Caco-2 (cell line): ENCODE data around the gene KIF6. TPM values are rescaled to one million over a fixed set of nuclear protein-coding genes. Genes with fewer than 3 reads are reported as not detected.
"Not testable (repeated sequence)": the region's sequence is repeated elsewhere in the genome, so short reads cannot be mapped to it uniquely, and the experiment has no call there.

Experiments
- BruUV-seq: library from RNA; stranded (reverse); fragments of 400-500 nt; replicated peaks from 2 replicates; lab custom pipeline; 2021; lab: Mats Ljungman, UMichigan
- CTCF ChIA-PET: fragments of 300-600 bp; sonication (Branson Sonifier 250); formaldehyde crosslinking; loops from one replicate; lab custom pipeline; 2022; ENCODE audit warnings: antibody characterized with exemption; lab: Charles Lee
- POLR2A ChIA-PET: fragments of 300-600 bp; sonication (Branson Sonifier 250); formaldehyde crosslinking; loops from one replicate; lab custom pipeline; 2022; ENCODE audit warnings: antibody characterized with exemption; lab: Charles Lee
- DNase-seq, 2 experiments: peaks; one replicate each; pipeline versions ENCODE4 v3.0.0 to v3.0.0-alpha.2; 2020 to 2022
- H3K27me3 ChIP-seq: replicated peaks from 2 replicates; pipeline ENCODE4 v1.6.0; 2011; ENCODE audit warnings: low read length; ENCODE audit not compliant: control insufficient read depth, insufficient read depth
- H3K36me3 ChIP-seq: 2 replicates; pipeline ENCODE4 v1.5.1; 2011; ENCODE audit warnings: low read length; ENCODE audit not compliant: control insufficient read depth, insufficient read depth
- H3K4me1 ChIP-seq: fragments of 250-450 bp; sonication (Bioruptor Pico); 2 replicates; pipeline ENCODE4 v1.5.1; 2020; ENCODE audit warnings: mild to moderate bottlenecking
- H3K4me3 ChIP-seq: 2 replicates; pipeline ENCODE4 v1.5.1; 2011; ENCODE audit warnings: low read depth, mild to moderate bottlenecking, control low read depth, low read length
- H3K9me3 ChIP-seq: fragments of 250-450 bp; sonication (Bioruptor Pico); 2 replicates; pipeline ENCODE4 v1.5.1; 2020; ENCODE audit warnings: mild to moderate bottlenecking, moderate library complexity
- H3K27ac Mint-ChIP-seq: one replicate; pipeline ENCODE4 v1.8.0; 2022; ENCODE audit warnings: mixed read lengths; ENCODE audit not compliant: unreplicated experiment
- H3K27me3 Mint-ChIP-seq: one replicate; pipeline ENCODE4 v1.8.0; 2022; ENCODE audit warnings: mixed read lengths; ENCODE audit not compliant: insufficient read depth, unreplicated experiment
- H3K36me3 Mint-ChIP-seq: one replicate; pipeline ENCODE4 v1.8.0; 2022; ENCODE audit warnings: mild to moderate bottlenecking, mixed read lengths; ENCODE audit not compliant: insufficient read depth, unreplicated experiment
- H3K4me1 Mint-ChIP-seq: one replicate; pipeline ENCODE4 v1.8.0; 2022; ENCODE audit warnings: low read depth, mixed read lengths; ENCODE audit not compliant: unreplicated experiment
- H3K4me3 Mint-ChIP-seq: one replicate; pipeline ENCODE4 v1.8.0; 2022; ENCODE audit warnings: mild to moderate bottlenecking, moderate library complexity, mixed read lengths; ENCODE audit not compliant: unreplicated experiment
- H3K9me3 Mint-ChIP-seq: one replicate; pipeline ENCODE4 v1.8.0; 2022; ENCODE audit warnings: mixed read lengths; ENCODE audit not compliant: unreplicated experiment
- CTCF ChIP-seq, 2 experiments: fragments of 200-600 bp in 1 of 2; IDR thresholded peaks; 1 replicate in 1 of 2; 2 replicates in 1 of 2; pipeline versions ENCODE4 v1.5.1 to v1.8.0; 2011 to 2022; ENCODE audit warnings: antibody characterized with exemption in 1 of 2, control low read depth in 1 of 2, inconsistent platforms in 1 of 2, low read depth in 1 of 2, low read length in 1 of 2, mild to moderate bottlenecking in 1 of 2, moderate library complexity in 1 of 2; ENCODE audit not compliant: insufficient read depth in 1 of 2, severe bottlenecking in 1 of 2, unreplicated experiment in 1 of 2
- intact Hi-C: fragments of 100-400 bp; cut with micrococcal nuclease; formaldehyde crosslinking; loops from one replicate; pipeline ENCODE4 v1.10.0; 2022; ENCODE audit not compliant: unreplicated experiment
- total RNA-seq: library from RNA; stranded (reverse); gene quantifications from 2 replicates; pipeline ENCODE4 v1.2.3, GENCODE V29; 2022

Gene KIF6
- total RNA-seq, 1 experiment from 2014 or later, result not detected

GRCh38 chr6:39484276-39484675 lies 240.9 kb downstream of the KIF6 start:
- Mint-ChIP-seq H3K9me3 (no peaks in the 10 kb centered on the region), H3K27ac (no peak overlapping the region), H3K4me1 (peaks cover 7% of the 10 kb centered on the region), H3K36me3 (no peaks in the 10 kb centered on the region), H3K27me3 (peaks cover 4% of the 10 kb centered on the region), H3K4me3 (no peak overlapping the region)
- H3K9me3 ChIP-seq, result no peaks in the 10 kb centered on the region
- no peak for TF ChIP-seq CTCF (IDR thresholded peaks at IDR 0.05; ENCODE audit: insufficient read depth in 1 of 2, low read depth in 1 of 2, low read length in 1 of 2, severe bottlenecking in 1 of 2, unreplicated experiment in 1 of 2)
- DNase-seq, result peak; percentile 10 to 55
- BruUV-seq, result no TSS peak
- ChIA-PET CTCF (no interaction called here), POLR2A (no interaction called here)
- H3K4me1 ChIP-seq, result peaks cover 16% of the 10 kb centered on the region
- H3K27me3 ChIP-seq, result no peaks in the 10 kb centered on the region
- H3K36me3 ChIP-seq, result no peaks in the 10 kb centered on the region
- intact Hi-C loops, result no loop called here
- no peak overlapping the region for H3K4me3 ChIP-seq

GRCh38 chr6:39479819-39480218 lies 245.4 kb downstream of the KIF6 start:
- H3K9me3 ChIP-seq, CTCF ChIA-PET, H3K4me1 Mint-ChIP-seq, intact Hi-C loops, H3K4me3 Mint-ChIP-seq, DNase-seq, BruUV-seq, H3K36me3 ChIP-seq, POLR2A ChIA-PET, H3K27me3 ChIP-seq, H3K9me3 Mint-ChIP-seq, H3K4me1 ChIP-seq, H3K4me3 ChIP-seq, H3K27ac Mint-ChIP-seq, H3K27me3 Mint-ChIP-seq, H3K36me3 Mint-ChIP-seq: not testable (repeated sequence)

GRCh38 chr6:39476670-39477069 lies 248.5 kb downstream of the KIF6 start:
- BruUV-seq, result no TSS peak
- H3K4me3 Mint-ChIP-seq, result no peak overlapping the region
- no peaks in the 10 kb centered on the region for H3K36me3 ChIP-seq
- H3K27ac Mint-ChIP-seq, result no peak overlapping the region
- no peak for DNase-seq
- H3K27me3 Mint-ChIP-seq, result peaks cover 10% of the 10 kb centered on the region
- H3K9me3 Mint-ChIP-seq, result no peaks in the 10 kb centered on the region
- ChIA-PET CTCF (no interaction called here), POLR2A (no interaction called here)
- intact Hi-C loops, result no loop called here
- H3K4me1 Mint-ChIP-seq, result no peaks in the 10 kb centered on the region
- no peaks in the 10 kb centered on the region for H3K4me1 ChIP-seq
- no peaks in the 10 kb centered on the region for H3K9me3 ChIP-seq
- H3K36me3 Mint-ChIP-seq, result no peaks in the 10 kb centered on the region
- H3K27me3 ChIP-seq, result no peaks in the 10 kb centered on the region
- no peak for TF ChIP-seq CTCF (IDR thresholded peaks at IDR 0.05; ENCODE audit: insufficient read depth in 1 of 2, low read depth in 1 of 2, low read length in 1 of 2, severe bottlenecking in 1 of 2, unreplicated experiment in 1 of 2)
- no peak overlapping the region for H3K4me3 ChIP-seq

- BruUV-seq, result no TSS peak
- H3K27ac Mint-ChIP-seq, result no peak overlapping the region
Measured at GRCh38 chr6:39476151-39476550, 249.1 kb downstream of the KIF6 start.

More at GRCh38 chr6:39476151-39476550, 249.1 kb downstream of the KIF6 start:
- TF ChIP-seq CTCF (IDR thresholded peaks at IDR 0.05; ENCODE audit: insufficient read depth in 1 of 2, low read depth in 1 of 2, low read length in 1 of 2, severe bottlenecking in 1 of 2, unreplicated experiment in 1 of 2), result no peak
- no peaks in the 10 kb centered on the region for H3K36me3 Mint-ChIP-seq
- Histone ChIP-seq H3K36me3 (no peaks in the 10 kb centered on the region), H3K4me1 (no peaks in the 10 kb centered on the region), H3K27me3 (no peaks in the 10 kb centered on the region), H3K4me3 (no peak overlapping the region), H3K9me3 (no peaks in the 10 kb centered on the region)
- CTCF ChIA-PET, result no interaction called here
- intact Hi-C loops, result no loop called here
- no peaks in the 10 kb centered on the region for H3K9me3 Mint-ChIP-seq
- no peak overlapping the region for H3K4me3 Mint-ChIP-seq
- H3K4me1 Mint-ChIP-seq, result no peaks in the 10 kb centered on the region
- DNase-seq, result no peak
- H3K27me3 Mint-ChIP-seq, result peaks cover 13% of the 10 kb centered on the region
- POLR2A ChIA-PET, result no interaction called here
